GM19035 (cell line): ENCODE data around the gene ZNF784.

Experiments
- ATAC-seq: cut with Tn5 transposase; IDR thresholded peaks from one replicate; pipeline ENCODE4 v1.9.1; 2021; ENCODE audit not compliant: unreplicated experiment

The ZNF784 gene

GRCh38 chr19:55603581-55604292, 20.6 kb downstream of the ZNF784 start:
- no peak for ATAC-seq

DNA sequence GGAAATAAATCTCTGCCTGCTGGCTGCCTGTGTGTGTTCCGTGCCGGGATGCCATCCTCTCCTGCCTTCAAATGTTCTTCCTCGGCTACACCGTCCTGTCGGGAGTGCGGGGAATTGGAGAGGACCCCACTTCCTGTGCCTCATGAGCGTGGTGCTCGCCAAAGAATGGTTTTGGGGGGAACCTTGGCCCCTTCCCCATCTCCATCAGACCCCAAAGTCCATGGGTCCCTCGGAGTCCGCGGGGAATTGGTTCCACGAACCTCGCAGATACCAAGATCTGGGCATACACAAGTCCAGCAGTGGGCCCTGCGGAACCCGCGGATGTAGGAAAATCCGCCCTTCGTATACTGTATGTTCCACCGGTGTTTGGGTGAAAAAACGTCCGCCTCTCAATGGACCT, 21.3 kb downstream of the ZNF784 start:
- no peak for ATAC-seq

DNA sequence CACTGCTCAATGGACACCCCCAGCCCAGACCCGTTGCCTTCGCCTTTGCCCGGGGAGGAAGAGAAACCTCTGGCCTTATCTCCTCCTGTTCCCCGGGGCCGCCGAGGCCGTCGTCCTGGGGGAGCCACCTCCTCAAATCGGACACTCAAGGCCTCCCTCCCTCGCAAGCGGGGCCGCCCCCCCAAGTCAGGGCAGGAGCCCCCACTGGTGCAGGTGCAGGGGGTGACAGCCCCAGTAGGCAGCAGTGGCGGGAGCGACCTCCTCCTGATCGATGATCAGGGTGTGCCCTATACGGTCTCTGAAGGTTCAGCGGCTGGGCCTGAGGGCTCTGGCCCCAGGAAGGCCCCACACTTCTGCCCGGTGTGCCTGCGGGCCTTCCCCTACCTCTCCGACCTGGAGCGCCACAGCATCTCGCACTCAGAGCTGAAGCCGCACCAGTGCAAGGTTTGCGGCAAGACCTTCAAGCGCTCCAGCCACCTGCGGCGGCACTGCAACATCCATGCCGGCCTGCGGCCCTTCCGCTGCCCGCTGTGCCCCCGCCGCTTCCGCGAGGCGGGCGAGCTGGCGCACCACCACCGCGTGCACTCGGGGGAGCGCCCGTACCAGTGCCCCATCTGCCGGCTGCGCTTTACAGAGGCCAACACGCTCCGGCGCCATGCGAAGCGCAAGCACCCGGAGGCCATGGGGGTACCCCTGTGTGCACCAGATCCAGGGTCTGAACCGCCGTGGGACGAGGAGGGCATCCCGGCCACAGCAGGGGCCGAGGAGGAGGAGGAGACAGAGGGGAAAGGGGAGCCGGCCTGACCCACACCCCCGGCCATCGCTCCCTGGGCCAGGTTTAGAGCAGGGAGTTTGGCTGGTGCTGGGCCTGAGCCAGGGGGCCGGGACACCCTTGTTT, 22.0 kb downstream of the ZNF784 start:
- ATAC-seq, result no peak

- no peak for ATAC-seq
These were observed 23.3 kb downstream of the ZNF784 start for GRCh38 chr19:55601084-55601483.

DNA sequence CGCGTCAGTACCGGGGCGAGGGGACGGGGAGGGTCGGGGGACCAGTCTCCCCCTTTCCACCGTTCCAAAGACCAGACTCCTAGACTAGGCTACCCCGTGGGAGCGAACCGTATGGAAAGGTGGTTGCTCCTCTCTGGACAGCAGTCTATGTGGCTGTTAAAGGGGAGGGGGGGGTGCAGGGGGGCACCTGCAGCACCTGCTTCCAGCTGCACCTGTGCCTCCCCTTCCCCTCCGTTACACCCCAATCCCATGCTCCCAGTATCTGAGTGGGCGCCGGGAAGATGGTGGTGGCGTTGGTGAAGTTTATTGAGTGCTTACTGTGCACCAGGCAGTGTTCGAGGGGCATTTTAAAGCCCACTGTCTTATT, 23.7 kb downstream of the ZNF784 start:
- ATAC-seq, result no peak

GRCh38 chr19:55599842-55600661, 24.3 kb downstream of the ZNF784 start, which contains the start of gene ZNF524:
ZNF524 (plus strand) TSS chr19:55600288; CDS start chr19:55602113, 1,825 bp downstream.
- ATAC-seq, result peak; percentile 42

- peak; percentile 54 for ATAC-seq
These were observed 24.9 kb downstream of the ZNF784 start, which contains the start of gene FIZ1 for GRCh38 chr19:55599468-55599841. FIZ1 (minus strand) TSS chr19:55599517; CDS start chr19:55597865, 1,652 bp downstream.

DNA sequence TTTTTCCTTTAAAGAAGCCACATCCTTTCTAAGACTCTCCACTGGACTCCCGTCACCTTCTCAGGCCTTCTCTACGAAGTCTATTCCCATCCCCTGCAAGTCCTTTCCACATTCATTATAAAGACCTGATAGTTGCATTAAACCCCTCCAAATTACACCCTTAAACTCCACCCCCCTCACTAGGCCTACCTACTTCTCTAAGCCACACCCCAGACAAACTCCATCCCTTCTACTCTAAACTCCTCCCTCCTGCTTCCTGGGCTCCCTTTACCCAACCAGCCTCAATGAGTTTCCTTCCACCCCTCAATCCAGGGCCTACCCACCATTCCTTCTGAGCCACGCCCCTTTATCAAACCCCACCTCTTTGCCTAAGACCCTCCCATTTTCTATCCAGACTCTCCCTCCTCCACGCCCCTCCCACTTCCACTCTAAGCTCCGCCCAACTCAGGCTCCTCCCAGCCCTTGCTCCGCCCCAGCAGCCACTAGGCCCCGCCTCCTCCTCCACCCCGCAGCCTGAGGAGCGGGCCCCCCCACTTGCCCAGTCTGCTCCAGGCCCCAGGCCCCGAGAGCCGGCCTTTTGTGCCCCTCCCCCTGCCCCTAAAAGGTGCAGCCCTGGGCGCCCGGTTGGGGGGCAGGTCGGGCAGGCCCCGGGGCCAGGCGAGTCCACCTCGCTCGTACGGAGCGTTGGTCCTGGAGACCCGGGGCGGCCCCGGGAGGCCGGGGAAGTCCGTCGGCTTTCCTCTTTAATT, 25.5 kb downstream of the ZNF784 start:
- peak; percentile 59 for ATAC-seq

GRCh38 chr19:55598034-55598433, 26.3 kb downstream of the ZNF784 start:
- ATAC-seq, result no peak

GRCh38 chr19:55597501-55597921, 26.9 kb downstream of the ZNF784 start:
- no peak for ATAC-seq

GRCh38 chr19:55596304-55596703, 28.1 kb downstream of the ZNF784 start:
- no peak for ATAC-seq

DNA sequence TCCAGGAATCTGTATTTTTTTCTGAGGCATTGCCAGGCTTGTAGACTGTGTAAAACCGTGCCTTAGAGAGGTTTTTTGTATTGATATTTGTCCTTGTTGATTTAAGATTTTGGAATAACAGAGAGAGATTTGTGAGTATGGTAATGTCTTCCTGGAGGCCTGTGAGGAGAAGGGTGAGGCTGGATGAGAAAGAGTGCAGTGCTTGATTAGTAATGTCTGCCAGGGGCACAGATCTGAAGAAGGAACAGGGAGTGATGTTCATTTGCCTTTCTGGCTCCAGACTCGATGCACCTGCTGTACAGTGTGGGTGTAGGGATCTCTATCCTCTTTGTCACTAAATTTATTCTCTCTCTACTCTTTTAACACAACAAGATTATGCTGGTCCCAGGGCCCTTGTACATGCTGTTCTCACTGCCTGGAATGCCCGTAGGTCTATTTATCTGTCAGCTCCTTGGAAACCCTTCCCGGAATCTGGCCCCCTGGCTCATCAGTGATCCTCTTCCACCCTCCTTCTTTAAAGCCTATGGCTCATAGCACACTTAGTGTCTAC, 29.3 kb downstream of the ZNF784 start:
- no peak for ATAC-seq

DNA sequence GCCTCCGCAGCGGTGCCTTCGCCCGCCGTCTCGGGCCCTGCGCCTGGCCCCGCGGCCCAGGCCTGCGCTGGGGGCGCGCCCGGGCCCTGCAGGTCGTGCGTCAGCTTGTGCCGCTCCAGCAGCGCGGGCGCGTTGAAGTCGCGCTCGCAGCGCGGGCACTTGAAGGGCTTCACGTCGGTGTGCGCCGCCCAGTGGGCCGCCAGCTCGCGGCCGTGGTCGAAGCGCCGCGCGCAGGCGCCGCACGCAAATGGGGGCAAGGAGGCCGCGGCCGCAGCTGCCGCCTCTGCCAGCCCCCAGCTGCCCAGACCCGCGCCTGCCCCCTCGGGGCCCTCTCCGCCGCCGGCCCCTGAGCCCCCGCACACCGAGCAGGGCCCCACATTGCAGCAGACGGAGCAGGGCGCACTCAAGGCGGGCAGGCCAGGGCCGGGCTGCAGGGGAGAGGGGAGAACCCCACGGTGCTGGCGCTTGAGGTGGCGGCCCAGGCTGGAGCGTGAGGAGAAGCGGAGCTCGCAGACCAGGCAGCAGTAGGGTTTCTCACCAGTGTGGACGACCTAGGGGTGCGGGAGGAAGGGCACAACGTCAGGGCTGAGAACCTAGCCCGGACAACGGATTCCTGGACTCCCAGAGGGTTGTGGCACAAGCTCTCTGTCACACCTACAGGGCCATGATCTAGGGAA, 31.1 kb downstream of the ZNF784 start:
- ATAC-seq, result no peak

DNA sequence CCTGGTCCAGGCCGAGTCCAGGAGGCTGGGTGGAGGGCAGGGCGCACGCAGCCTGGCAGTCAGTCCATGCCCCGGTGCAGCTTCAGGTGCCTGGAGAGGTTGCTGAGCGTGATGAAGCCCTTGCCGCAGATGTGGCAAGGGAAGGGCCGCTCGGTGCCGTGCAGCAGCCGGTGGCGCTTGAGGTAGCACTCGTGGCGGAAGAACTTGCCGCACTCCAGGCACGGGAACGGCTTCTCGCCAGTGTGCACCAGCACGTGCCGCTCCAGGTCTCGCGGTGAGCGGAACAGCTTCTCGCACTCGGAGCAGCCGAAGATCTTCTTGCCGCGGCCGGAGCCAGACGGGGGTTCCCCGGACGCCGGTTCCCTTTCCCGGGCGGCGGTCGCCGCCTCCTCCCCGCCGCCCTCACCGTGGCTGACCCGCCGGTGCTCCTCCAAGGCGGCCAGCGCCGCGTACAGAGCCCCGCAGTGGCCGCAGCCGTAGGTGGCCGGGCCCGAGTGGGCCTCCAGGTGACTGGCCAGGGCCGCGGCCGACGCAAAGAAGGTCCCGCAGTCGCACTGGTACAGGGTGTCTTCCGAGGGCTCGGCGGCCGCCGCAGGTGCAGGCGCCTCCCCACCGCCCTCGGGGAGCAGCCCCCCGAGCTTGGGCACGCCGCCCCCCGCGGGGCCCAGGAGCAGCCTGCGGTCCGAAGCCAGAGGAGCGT, 31.8 kb downstream of the ZNF784 start:
- ATAC-seq, result no peak

- no peak for ATAC-seq
These were observed 32.8 kb downstream of the ZNF784 start for GRCh38 chr19:55591555-55591954.

DNA sequence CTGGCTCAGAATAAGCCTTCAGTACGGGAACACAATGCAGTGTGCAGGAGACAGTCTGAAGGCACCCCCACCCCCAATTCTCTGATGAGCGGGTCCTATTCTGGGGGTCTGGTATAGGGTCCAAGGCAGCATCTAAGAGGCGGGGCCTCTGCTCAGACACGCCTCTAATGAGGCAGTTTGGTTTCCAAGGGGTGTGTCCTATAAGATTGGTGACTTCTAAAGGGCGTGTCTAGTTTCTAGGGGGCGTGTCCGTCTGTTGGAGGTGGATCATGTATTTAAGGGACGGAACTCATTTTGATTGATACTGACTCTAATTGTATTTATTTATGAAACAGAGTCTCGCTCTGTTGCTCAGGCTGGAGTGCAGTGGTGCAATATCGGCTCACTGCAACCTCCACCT, 33.7 kb downstream of the ZNF784 start:
- ATAC-seq, result no peak

- ATAC-seq, result no peak
These were observed 34.3 kb downstream of the ZNF784 start for GRCh38 chr19:55590109-55590508.

GRCh38 chr19:55588738-55589137, 35.6 kb downstream of the ZNF784 start:
- ATAC-seq, result no peak
